NCI-H146 treated with DMSO at 0.1 percent for 48 hours (cell line): ENCODE results near the gene NELFA.
"Not testable (repeated sequence)": the region's sequence is repeated elsewhere in the genome, so short reads cannot be mapped to it uniquely, and the experiment has no call there.

Experiments
- DNase-seq: peaks from one replicate; lab custom pipeline; 2025; ENCODE audit not compliant: unreplicated experiment; lab: John Stamatoyannopoulos, UW

The NELFA gene

DNA sequence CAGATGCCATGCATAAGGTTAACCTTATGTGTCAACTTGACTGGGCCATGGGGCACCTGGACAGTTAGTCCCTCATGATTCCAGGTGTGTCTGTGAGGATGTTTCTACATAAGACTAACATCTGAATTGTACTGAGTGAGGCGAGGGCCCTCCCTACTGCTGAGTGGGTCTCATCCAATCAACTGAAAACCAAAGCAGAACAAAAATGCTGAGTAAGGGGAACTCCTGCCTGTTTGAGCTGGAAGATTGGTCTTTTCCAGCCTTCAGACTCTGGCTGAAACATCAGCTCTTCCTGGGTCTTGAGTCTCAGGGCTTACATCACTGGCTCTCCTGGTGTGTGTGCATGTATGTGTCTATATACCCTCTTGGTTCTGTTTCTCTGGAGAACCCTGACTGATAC is 13.8 kb downstream of the NELFA start:
- no peak for DNase-seq

DNA sequence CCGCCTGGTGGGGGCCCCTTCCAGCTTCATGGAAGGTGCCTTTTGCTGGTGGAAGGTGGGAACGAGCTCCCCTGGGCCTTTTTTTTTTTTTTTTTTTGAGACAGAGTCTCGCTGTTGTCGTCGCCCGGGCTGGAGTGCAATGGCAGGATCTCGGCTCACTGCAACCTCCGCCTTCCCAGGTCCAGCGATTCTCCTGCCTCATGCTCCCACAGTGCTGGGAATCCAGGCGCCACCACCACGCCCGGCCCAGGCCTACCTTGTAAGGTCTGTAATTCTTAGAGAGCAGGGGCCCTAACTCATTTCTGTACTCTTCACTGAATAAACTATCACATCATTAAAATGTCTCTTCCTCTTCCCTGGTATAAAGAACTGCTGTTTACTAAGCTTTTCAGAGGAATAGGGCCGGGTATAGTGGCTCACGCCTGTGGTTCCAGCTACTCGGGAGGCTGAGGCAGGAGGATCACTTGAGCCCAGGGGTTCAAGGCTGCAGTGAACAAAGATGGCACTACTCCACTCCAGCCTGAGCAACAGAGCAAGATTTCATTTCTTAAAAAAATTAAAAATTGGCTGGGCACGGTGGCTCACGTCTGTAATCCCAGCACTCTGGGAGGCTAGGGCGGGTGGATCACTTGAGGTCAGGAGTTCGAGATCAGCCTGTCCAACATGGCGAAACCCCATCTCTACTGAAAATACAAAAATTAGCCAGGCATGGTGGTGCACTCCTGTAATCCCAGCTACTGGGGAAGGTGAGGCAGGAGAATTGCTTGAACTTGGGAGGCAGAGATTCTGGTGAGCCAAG is 14.9 kb downstream of the NELFA start:
- DNase-seq = not testable (repeated sequence)

DNA sequence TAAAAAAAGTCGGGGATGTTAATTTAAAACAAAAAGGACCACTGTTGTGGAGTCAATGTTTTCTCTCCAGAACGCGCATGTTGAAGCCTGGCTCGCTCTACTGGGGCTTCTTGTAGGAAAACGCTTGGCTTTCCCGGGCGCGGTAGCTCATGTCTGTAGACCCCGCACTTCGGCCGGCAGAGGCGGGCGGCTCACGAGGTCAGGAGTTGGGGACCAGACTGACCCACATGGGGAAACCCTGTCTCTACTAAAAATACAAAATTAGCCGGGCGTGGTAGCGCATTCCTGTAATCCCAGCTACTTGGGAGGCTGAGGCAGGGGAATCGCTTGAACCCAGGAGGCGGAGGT is 15.6 kb downstream of the NELFA start:
- DNase-seq = no peak

DNA sequence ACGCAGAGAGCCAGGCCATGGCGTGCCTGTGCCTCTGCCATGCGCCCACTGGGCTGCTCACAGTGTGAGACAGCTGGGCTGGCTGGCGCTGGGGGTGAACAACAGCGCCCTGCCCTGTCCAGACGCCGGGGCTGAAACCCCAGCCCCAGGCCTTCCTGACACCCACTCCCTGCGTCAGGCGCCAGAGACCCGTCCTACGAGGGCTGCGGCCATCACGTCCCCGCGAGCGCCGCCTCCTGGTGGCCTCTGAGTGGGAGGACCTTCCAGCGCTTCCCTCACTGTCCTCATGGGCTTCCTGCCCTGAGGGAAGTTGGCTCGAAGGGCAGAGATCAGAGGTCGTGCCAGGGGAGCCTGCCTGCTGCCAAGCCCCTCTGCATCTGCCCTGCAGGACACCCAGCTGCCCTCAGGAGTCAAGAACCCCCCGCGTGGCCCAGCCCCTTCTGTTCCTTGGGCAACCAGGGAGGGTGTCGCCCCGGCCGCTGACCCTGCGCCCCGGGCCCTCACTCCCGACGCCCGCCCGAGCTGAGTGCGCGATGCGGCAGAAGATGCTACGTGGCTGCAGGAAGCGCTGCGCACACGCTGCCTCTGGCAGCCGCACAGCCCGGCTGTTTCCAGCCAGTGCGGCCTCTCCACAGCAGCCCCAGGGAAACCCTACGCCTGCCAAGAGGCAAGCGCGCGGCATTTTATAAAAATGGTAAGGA is 16.2 kb downstream of the NELFA start:
- no peak for DNase-seq

DNA sequence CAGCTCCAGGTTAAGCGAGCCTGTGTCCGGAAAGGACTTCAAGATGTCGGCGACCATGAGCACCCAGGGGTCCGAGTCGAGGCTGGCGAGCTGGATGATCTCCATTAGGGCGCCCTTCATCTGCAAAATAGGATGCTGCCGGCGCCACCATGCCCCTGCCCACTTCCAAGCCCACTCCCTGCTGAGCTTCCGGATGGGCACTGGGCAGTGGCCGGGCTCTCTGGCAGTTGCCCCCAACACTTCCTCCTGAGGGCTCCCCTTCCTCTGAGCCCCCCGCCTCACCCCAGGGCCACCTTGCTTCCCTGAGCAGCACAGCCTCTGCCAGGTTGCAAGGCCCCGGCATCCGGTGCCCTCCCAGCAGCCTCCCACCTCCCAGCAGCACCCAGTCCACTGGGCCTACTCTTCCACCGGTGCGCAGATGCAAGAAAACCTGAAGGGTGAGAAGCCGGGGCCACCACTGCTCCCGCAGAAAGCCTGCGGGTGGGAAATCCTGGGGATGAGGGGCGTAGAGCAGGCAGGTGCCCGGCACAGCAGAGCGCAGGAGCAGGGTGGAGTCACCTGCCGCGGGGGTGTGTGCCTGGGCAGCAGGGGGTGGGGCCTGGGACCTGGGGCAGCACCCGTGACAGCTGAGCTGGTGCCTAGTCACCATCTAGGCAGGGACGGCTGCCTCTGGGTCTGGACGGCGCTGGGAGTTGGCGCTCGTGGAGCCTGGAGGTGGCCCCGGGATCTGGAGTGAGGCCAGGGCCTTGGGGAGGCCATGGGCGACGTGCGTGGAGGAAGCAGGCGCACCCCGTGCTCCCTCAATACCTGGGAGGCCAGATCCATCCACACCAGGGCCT is 17.0 kb downstream of the NELFA start:
- DNase-seq = no peak

DNA sequence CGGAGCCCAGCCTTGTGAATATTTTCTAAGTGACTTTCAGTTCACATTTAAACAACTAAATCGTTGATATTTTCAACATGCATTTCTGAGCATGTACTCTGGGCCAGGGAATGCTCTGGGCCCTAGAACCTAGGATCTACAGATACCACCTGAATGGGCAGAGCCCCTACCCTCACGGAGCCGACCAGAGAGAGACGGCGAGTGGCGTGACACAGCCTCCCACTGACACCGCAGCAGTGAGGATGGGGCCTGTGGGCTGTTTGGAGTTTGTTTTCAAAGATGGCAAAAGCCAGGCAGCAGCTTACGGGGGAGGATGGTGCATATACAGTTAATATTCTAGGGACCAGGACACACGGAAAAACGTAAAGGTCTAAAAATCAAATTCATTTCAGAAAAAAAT is 17.7 kb downstream of the NELFA start:
- no peak for DNase-seq

DNA sequence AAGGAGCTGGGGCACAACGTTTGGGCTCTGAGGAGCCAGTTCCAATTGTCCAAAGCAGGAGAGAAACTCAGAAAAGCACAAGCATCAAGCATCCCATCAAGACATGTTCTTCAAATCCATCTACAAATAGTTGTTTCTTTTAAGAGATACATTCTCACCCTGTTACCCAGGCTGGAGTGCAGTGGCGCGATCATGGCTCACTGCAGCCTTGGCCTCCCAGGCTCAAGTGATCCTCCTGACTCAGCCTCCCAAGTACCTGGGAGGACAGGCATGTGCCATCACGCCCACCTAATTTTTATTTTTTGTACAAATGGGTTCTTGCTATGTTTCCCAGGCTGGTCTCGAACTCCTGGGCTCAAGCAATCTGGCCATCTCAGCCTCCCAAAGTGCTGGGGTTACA is 18.1 kb downstream of the NELFA start:
- no peak for DNase-seq

DNA sequence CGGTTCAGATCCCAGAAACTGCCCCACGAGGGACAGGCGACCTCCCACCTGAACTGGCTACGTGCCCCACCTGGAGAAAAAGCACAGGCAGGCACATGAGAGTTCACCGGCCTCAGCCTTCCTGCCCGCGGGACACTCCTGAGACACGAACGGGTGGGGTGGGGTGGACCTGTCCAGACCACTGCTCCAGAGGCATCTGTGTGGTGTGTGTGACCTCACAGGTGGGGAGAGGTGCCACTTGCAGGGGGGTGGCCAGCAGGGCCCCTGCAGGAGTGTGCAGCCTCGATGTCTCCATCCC is 18.5 kb downstream of the NELFA start:
- no peak for DNase-seq

DNA sequence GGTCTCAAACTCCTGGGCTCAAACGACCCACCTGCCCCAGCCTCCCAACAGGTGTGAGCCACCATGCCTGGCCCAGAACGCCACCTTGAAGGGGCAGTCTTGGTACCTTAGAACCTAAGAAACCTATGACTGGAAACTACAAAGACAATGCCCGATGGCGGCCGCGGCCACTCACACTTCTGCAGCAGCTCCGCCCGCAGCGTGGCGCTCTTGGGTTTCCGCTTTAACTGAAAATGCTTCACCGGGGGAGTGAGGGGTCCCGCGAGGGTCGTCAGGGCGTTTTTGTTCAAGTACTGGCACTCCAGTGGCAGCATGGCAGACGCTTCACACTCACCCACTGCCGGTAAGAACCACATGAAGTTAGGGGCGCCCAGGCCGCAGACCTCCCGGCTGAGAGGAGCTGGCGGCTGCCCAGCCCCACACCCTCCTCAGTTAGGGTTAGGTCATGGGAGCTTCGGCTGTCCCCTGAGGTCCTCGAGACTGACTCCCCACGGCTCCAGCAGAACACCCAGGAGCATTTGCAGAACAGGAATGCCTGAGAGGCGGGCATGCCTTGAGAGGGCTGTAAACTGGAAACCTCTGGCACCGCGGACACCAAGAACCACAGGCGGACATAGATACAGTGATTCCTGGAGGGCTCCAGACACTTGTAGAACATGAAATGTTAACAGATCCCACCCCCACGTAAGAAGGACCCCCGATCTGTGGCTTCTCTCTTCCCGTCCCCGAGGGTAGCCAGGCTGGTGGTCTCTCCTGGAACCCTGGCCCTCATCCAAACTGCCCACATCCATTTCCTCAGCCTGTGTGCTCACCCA is 19.0 kb downstream of the NELFA start:
- no peak for DNase-seq

DNA sequence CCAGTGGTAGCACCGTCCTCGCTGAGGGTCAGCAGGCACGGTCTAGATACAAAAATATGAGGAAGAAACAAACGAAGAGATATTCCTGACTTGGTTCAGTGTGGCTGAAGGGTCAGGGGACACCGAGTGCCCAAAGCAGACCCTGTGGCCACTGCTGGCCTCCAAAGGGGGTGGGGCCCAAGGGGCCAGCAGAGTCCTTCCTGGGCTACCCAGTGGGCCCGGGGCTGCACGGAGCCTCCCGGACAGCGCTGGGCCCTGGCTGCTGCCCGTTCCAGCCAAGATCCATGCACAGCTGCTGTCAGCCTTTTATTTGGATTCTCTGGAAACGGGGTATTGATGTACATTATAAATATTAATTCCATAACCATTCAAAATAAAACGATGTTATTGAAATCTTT is 20.4 kb downstream of the NELFA start:
- no peak for DNase-seq

DNA sequence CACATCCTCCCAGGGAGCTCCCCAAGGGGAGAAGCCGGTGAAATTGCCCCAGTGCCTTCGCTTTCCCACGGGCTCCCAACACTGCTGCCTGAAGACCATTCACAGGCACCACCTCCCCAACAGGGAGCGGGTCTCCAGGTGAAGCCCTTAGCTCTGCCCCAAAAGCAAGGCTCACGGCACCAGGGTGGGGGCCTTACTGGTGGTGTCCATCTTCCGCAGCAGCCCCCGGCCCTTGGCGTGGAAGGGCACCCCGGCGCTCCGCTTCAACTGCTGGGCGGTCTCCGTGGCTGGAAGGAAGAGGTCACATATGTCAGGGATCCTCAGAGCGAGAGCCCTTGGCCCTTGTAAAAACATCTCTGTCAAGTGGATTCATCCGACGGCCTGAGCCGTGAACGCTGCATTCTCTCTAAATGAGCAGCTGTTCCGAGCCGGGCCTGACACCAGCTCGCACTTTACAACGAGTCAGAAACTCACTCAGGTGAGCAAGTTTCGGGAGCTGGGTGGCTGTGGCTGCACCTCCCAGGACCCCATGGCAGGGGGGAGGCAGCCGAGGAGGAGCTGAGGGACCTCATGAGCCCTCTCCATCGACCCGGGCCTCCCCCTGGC is 20.9 kb downstream of the NELFA start:
- no peak for DNase-seq

DNA sequence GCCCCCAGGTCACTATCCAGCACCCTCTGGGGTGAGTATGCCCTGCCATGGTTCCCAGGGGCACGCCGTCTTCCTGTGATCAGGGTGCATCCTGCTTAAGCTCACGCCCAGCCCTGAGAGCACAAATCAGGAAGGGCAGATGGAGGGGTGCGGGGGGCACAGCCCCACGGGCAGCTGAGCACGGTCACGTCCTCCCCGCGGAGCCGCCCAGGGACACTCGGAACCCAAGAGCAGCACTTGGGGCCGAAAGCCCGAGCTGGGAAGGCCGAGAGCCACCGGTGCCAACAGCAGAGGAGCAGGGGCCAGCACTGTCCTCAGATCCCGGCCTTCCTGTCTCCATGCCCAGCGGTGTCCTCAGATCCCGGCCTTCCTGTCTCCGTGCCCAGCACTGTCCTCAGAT is 21.5 kb downstream of the NELFA start:
- DNase-seq = no peak

DNA sequence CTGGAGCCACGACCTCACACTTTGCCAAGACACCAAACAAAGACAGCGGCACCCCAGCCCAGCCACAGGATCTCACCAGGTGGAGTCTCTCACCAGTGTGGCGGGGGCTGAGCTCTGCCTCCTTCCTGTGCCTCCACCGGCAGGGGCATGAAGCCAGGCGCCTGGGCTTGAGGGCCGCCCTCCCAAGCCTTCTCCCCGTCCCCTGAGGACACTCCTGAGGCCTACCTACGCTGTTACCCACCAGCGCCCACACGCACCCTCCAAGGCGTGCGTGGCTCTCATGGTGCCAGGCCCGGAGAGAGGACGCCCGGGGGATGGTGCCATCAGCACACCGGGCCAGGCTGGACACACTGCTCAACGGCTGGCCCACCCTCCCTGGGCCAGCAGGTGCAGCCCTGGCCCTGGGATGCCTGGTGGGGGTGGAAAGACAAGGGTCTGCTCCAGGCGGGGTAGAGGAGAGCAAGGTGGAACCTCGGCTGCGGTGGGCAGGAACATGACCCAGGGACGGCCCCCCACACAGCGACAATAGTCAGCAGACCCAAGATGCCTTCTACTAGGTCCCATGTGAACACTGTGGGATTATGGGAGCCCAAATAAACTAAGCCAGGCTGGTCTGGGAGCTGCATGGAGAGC is 22.1 kb downstream of the NELFA start:
- DNase-seq = no peak

DNA sequence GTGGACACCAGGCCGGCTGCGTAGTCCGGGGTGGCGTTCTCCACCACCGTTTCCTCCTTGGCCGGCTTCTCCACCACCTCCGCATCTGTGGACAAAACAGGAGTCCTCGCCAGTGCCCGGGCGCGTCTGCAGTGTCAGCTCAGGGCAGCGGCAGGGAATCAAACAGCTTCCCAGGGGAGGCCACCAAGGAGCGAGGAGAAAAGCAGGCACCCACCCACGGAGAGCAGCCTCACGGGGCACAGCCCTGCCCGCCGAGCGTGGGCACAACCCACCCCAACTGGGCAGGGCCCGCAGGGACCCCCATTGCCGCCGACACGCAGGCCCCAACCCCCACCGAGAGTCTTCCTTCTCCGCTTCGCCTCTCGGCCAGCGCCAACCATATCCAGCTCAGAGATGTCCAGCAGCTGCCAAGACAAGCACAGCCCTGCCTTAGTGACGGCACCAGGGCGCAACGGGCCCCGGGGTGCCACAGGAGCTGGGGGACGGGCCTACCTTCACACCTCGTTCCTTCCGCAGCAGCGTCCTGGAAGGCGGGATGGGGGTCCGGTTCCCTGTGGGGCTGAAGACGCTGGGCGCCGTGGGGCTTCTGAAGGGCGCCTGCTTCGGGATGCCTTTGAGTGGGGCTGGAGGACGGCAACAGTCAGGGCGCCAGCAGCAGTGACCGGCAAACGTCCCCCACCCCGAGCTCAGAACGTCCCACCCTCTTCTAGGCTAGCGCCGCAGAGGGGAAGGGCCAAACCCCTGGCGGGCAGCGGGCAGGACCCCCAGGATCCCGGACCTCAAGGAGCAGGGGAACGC is 22.8 kb downstream of the NELFA start:
- no peak for DNase-seq

DNA sequence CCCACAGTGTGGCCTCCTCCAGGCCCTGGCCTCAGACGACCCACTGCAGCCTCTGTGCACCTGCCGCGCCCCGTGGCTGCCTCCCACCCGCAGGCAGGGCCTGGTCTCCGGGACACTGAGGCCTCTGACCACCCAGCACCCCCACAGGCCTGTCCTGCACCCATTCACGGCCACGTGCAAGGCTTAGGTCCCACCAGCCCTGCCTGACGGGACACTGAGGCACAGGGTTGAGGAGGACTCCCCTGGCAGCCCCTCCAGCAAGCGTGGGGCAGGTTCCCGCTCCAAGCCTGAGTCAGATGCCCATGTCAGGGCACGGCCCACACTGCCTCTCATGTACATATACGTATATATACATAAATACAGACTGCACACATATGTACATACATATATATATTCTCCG is 23.5 kb downstream of the NELFA start:
- DNase-seq = no peak

DNA sequence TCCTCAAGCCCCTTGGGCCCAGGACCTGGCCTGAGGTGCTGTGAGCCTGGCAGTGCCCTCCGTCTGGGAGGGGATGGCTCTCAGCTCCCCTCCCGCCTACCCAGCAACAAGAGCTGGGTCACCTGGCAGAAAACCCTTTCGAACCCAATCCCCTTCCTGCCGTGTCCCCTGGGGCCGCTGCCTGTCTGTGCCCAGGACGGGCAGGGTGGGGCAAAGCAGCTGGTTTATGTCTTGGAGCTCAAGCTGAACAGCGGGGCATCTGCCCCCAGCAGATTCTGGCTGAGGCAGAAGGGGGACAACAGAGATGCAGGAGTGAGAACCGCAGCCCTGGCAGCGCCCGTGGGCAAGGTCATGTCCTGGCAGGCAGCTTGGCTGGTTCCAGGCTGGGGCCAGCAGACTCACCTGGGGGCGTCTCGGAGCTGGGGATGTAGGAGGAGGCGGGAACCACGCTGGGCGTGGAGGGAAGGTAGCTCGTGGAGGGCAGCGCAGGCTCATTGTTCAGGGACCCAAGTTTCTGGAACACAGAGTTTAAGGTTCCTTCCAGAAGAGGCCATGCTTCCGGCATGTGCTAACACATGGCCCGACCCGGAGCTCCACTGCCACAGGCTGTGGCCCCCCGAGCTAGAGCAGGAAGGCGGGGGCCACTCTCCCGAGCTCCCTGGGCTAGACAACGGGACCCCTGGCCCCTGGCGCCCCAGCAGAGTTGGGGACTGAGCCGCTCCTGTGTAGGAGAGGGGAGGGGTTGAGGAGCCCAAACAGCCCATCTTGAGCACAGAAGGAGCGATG is 24.2 kb downstream of the NELFA start:
- DNase-seq = no peak

DNA sequence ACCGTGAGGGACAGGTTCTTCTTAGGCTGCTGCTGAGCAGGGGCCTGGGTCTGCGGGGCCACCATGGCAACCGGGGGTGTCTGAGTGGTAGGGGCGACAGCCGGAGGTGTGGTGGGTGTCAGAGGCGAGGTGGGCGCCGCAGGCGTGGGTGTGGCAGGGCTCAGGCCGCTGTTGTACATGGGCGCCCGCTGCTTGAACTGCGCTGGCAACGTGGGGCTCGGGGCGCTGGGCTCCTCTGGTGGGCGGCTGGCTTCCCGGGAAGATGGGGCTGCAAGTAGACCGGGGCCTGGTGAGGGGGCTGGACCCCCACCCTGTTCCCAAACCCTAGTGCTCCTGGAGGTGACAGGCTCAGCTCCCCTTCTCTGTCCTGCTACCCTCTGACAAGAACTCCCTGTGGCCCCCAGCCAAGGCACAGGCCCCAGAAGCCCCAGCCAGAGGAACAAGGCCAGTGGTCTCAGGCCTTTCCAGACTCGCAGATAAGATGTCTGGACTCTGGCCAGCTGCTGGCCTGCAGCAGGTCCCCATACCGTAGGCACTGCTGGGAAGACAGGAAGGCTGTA is 24.8 kb downstream of the NELFA start:
- DNase-seq = no peak

DNA sequence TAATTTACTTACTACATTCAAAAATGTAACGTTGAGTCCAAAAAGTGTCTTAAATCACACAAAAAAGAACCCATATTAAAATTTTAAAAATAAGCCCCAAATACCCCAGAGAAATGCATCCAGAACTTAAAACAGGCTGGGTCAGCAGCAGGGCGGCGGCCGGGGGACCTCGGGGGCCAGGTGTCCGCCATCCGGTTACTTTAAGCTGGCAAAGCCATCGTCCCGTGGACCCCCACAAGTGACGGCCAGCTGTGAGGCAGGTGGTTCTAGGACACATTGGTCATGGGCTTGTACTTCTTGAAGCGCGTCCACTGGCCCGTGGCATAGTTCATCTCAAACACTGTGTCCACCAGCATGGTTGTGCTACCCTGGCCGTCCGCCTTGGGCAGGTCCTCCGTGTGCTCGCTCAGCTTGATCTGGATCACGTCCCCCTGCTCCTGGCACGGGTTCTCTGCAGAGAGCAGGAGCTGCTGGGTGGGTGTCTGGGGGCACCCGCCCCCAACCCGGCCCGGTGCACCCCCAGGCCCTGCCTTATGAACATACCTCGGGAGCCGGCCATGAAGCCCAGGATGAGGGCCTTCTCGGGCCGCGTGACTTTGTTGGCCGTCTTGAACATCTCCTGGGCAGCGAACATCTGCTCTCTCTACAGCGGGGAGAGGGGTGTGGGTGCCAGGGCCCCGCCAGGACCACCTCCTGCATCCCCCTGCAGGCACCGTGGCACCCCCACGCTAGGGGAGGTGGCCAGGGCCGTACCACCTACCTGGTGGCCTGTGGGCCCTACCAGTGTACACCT is 25.5 kb downstream of the NELFA start:
- no peak for DNase-seq
